Astrocyte (in vitro differentiated cells and primary cell): ENCODE results near the gene FCGR3A. TPM values are rescaled to one million over a fixed set of nuclear protein-coding genes. Genes with fewer than 3 reads are reported as not detected.
A peak's percentile ranks its signal among the peaks of the same experiment; 100 is the strongest.
"Not testable (repeated sequence)": the region's sequence is repeated elsewhere in the genome, so short reads cannot be mapped to it uniquely, and the experiment has no call there.

ENCODE experiments used
- DNase-seq: peaks from one replicate; pipeline ENCODE4 v3.0.0-alpha.2; 2010; ENCODE audit warnings: low read depth
- FAIRE-seq: peaks from 2 replicates; lab custom pipeline; 2011; peaks lifted over from hg19 to GRCh38; lab: Jason Lieb, UNC
- H2AFZ ChIP-seq: 2 replicates; pipeline ENCODE4 v1.6.0; 2012; ENCODE audit warnings: low read depth, low read length, inconsistent platforms
- H3K27ac ChIP-seq: 2 replicates; pipeline ENCODE4 v1.5.1; 2011; ENCODE audit warnings: low read depth, low read length, inconsistent platforms
- H3K27me3 ChIP-seq: 2 replicates; pipeline ENCODE4 v1.6.0; 2011; ENCODE audit warnings: low read length, inconsistent platforms; ENCODE audit not compliant: insufficient read depth
- H3K36me3 ChIP-seq: 2 replicates; pipeline ENCODE4 v1.5.1; 2011; ENCODE audit warnings: low read length, inconsistent platforms; ENCODE audit not compliant: insufficient read depth
- H3K4me1 ChIP-seq: 2 replicates; pipeline ENCODE4 v1.5.1; 2011; ENCODE audit warnings: low read length, inconsistent platforms; ENCODE audit not compliant: insufficient read depth
- H3K4me2 ChIP-seq: 2 replicates; pipeline ENCODE4 v1.6.0; 2012; ENCODE audit warnings: low read length, inconsistent platforms
- H3K4me3 ChIP-seq: 2 replicates; pipeline ENCODE4 v1.5.1; 2011; ENCODE audit warnings: low read depth, mild to moderate bottlenecking, low read length, inconsistent platforms; ENCODE audit not compliant: insufficient read depth
- H3K79me2 ChIP-seq: 2 replicates; pipeline ENCODE4 v1.6.0; 2012; ENCODE audit warnings: mild to moderate bottlenecking, low read length, inconsistent platforms; ENCODE audit not compliant: insufficient read depth
- H3K9ac ChIP-seq: 2 replicates; pipeline ENCODE4 v1.6.0; 2012; ENCODE audit warnings: mild to moderate bottlenecking, low read length, inconsistent platforms
- H3K9me3 ChIP-seq: 2 replicates; pipeline ENCODE4 v1.5.1; 2012; ENCODE audit warnings: low read depth, mild to moderate bottlenecking, low read length, inconsistent platforms; ENCODE audit not compliant: insufficient read depth
- H4K20me1 ChIP-seq: 2 replicates; pipeline ENCODE4 v1.6.0; 2012; ENCODE audit warnings: low read length, inconsistent platforms; ENCODE audit not compliant: insufficient read depth
- H3K27ac Mint-ChIP-seq: one replicate; pipeline ENCODE4 v1.8.0; 2021; ENCODE audit warnings: mild to moderate bottlenecking, mixed read lengths; ENCODE audit not compliant: unreplicated experiment
- H3K27me3 Mint-ChIP-seq: one replicate; pipeline ENCODE4 v1.8.0; 2021; ENCODE audit warnings: low read depth, mixed read lengths; ENCODE audit not compliant: unreplicated experiment
- H3K36me3 Mint-ChIP-seq: one replicate; pipeline ENCODE4 v1.8.0; 2021; ENCODE audit warnings: low read depth, mixed read lengths; ENCODE audit not compliant: unreplicated experiment
- H3K4me1 Mint-ChIP-seq: one replicate; pipeline ENCODE4 v1.8.0; 2021; ENCODE audit warnings: low read depth, mixed read lengths; ENCODE audit not compliant: unreplicated experiment
- H3K4me3 Mint-ChIP-seq: one replicate; pipeline ENCODE4 v1.8.0; 2021; ENCODE audit warnings: mild to moderate bottlenecking, moderate library complexity, mixed read lengths; ENCODE audit not compliant: unreplicated experiment
- H3K9me3 Mint-ChIP-seq: one replicate; pipeline ENCODE4 v1.8.0; 2021; ENCODE audit warnings: mild to moderate bottlenecking, mixed read lengths; ENCODE audit not compliant: unreplicated experiment
- EZH2 ChIP-seq: IDR thresholded peaks from 2 replicates; pipeline ENCODE4 v1.6.1; 2012; ENCODE audit warnings: mild to moderate bottlenecking, low read length, inconsistent platforms; ENCODE audit not compliant: insufficient read depth
- total RNA-seq: library from RNA; stranded (reverse); gene quantifications from 2 replicates; pipeline ENCODE4 v1.2.1, GENCODE V29; 2021

Gene FCGR3A
- total RNA-seq, 1 donor from 2014 or later = not detected

GRCh38 chr1:161513953-161514352, 35.7 kb downstream of the FCGR3A start:
- Mint-ChIP-seq H3K4me1 (peaks cover 11% of the 10 kb centered on the region), H3K27ac (peak overlapping the region; percentile 62)
- not testable (repeated sequence) for H4K20me1 ChIP-seq, DNase-seq, H3K36me3 Mint-ChIP-seq, H3K4me2 ChIP-seq, H3K9me3 Mint-ChIP-seq, H3K27ac ChIP-seq, FAIRE-seq, H3K79me2 ChIP-seq, H3K9ac ChIP-seq, H3K27me3 Mint-ChIP-seq, H2AFZ ChIP-seq, H3K4me1 ChIP-seq, H3K4me3 ChIP-seq, H3K27me3 ChIP-seq, H3K36me3 ChIP-seq, H3K4me3 Mint-ChIP-seq, H3K9me3 ChIP-seq

GRCh38 chr1:161513448-161513780, 36.2 kb downstream of the FCGR3A start:
- not testable (repeated sequence) for H4K20me1 ChIP-seq, H3K27ac Mint-ChIP-seq, H3K27me3 Mint-ChIP-seq, H3K4me2 ChIP-seq, H3K79me2 ChIP-seq, H2AFZ ChIP-seq, H3K27ac ChIP-seq, H3K4me1 ChIP-seq, H3K36me3 Mint-ChIP-seq, H3K4me3 Mint-ChIP-seq, H3K4me3 ChIP-seq, H3K9me3 Mint-ChIP-seq, H3K36me3 ChIP-seq, H3K27me3 ChIP-seq, DNase-seq, FAIRE-seq, H3K9me3 ChIP-seq, H3K9ac ChIP-seq
- peaks cover 11% of the 10 kb centered on the region for H3K4me1 Mint-ChIP-seq

- not testable (repeated sequence) for H3K4me2 ChIP-seq, H3K27me3 ChIP-seq, H3K9me3 ChIP-seq, H3K4me3 ChIP-seq, H3K36me3 Mint-ChIP-seq, DNase-seq, H4K20me1 ChIP-seq, H3K36me3 ChIP-seq, H3K9ac ChIP-seq, H3K4me1 ChIP-seq, H3K9me3 Mint-ChIP-seq, H3K27ac ChIP-seq, H3K79me2 ChIP-seq, H3K27me3 Mint-ChIP-seq, H2AFZ ChIP-seq
- peak overlapping the region; percentile 8 for H3K4me3 Mint-ChIP-seq
- peak; percentile 47 for FAIRE-seq
- H3K4me1 Mint-ChIP-seq = peaks cover 11% of the 10 kb centered on the region
- peak overlapping the region; percentile 58 for H3K27ac Mint-ChIP-seq
These were observed 36.8 kb downstream of the FCGR3A start for GRCh38 chr1:161512636-161513447.

- DNase-seq = no peak
These were observed 37.9 kb downstream of the FCGR3A start for GRCh38 chr1:161511756-161512060.

More at GRCh38 chr1:161511756-161512060, 37.9 kb downstream of the FCGR3A start:
- Histone ChIP-seq H3K9ac (no peak overlapping the region), H3K27ac (no peak overlapping the region), H4K20me1 (no peaks in the 10 kb centered on the region), H3K27me3 (no peaks in the 10 kb centered on the region), H3K4me3 (no peak overlapping the region), H3K36me3 (no peaks in the 10 kb centered on the region), H3K79me2 (no peaks in the 10 kb centered on the region), H3K9me3 (no peaks in the 10 kb centered on the region), H3K4me1 (no peaks in the 10 kb centered on the region), H3K4me2 (no peak overlapping the region), H2AFZ (no peak overlapping the region)
- no peaks in the 10 kb centered on the region for H3K36me3 Mint-ChIP-seq
- no peak overlapping the region for H3K27ac Mint-ChIP-seq
- H3K4me1 Mint-ChIP-seq = peaks cover 14% of the 10 kb centered on the region
- no peaks in the 10 kb centered on the region for H3K9me3 Mint-ChIP-seq
- H3K4me3 Mint-ChIP-seq = no peak overlapping the region
- no peak for FAIRE-seq
- no peaks in the 10 kb centered on the region for H3K27me3 Mint-ChIP-seq
- TF ChIP-seq EZH2 = no peak
